Hematopoietic multipotent progenitor cell treated with erythropoietin and hydrocortisone succinate and interleukin-3 and kit ligand, for 4 days (in vitro differentiated cells): Measurements from ENCODE around the gene ANTXRL.
"Not testable (repeated sequence)": the region's sequence is repeated elsewhere in the genome, so short reads cannot be mapped to it uniquely, and the experiment has no call there.

Experiments
- DNase-seq: peaks from one replicate; pipeline ENCODE4 v3.0.0-alpha.2; 2015

The ANTXRL gene

DNA sequence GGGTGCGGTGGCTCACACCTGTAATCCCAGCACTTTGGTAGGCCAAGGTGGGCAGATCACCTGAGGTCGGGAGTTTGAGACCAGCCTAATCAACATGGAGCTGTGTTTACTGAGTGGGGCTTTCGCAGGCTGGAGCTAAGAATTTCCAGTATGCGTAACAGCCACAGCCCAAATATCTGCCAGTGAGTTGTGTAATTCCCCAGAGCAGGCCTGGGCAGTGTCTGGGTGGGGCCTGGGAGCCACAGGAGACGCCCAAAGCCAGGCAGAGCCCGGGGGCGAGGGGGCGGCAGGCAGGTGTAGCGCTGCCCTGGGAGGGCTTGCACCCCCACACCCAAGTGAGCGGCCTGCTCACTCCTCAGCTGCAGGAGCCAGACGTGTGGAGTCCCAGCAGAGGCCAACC lies 88.6 kb downstream of the ANTXRL start, which contains the start of gene ANXA8L1:
Gene ANXA8L1 (plus strand): TSS at position 371 of the 400 bp plus-strand sequence. CDS start 76 bp downstream, outside the sequence.
- DNase-seq: not testable (repeated sequence)

GRCh38 chr10:46377022-46377421 lies 90.2 kb downstream of the ANTXRL start:
- not testable (repeated sequence) for DNase-seq

- not testable (repeated sequence) for DNase-seq
Measured at GRCh38 chr10:46377651-46378050, 90.9 kb downstream of the ANTXRL start.

DNA sequence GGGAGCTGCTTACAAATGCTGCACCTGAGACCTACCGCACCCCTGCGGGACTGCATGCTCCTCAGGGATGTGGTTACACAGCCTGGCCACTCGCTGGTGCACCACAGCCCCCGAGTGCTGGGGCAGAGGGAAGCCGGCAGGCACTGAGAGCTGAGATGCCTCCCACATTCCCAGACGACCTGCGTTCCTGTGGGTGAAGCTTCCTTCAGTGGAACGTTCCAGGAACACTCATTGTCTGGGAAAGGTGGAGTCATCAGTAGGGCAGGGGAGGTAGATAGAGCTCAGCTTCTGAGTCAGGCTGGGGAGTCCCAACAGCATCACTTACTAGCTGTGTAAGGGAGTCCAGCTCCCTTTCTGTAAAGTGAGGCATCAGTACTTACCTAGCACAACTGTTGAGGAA lies 91.3 kb downstream of the ANTXRL start:
- not testable (repeated sequence) for DNase-seq

DNA sequence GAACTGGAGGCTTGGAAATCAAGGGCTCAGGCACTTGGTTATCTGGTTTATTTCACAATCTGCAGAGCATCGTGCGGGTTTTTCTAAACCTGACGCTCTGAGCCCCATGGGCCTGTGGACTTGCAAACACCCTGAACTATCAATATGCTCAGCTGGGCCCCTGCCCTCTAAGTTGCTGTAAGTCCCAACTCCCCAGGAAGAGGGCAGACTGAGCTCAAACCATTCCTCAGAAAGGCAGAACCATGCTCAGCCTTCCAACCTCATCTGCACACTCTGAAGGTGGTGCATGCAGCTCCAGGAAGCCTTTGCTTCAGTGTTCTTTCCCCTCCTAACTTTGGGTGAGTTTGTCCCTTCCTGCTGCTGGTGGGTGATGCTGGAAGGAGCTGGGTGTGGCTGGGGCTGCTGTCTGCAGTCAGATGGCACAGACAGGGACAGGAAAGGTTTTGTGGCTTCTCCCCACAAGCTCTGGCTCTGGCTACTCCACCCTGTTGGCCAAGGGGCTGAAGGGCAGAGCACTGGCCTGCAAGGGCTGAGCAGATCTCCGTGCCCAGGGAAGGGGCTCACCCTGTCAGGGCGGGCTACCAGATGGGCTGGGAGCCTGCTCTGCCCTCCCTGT lies 92.5 kb downstream of the ANTXRL start:
- not testable (repeated sequence) for DNase-seq
